Breast epithelium (tissue), 4 donors: Measurements from ENCODE around the gene RALGPS2. TPM values are rescaled to one million over a fixed set of nuclear protein-coding genes. Genes with fewer than 3 reads are reported as not detected.

Source experiments
- DNase-seq, 2 donors: peaks; one replicate each; pipeline ENCODE4 v3.0.0-alpha.2; 2019; ENCODE audit warnings: low spot score in 2 of 2
- H3K27ac ChIP-seq, 2 donors: fragments of 200-600 bp; sonication (generic) in 1 of 2; one replicate each; pipeline ENCODE4 v1.5.1; 2016 to 2019; ENCODE audit warnings: mild to moderate bottlenecking in 1 of 2
- H3K27me3 ChIP-seq, 2 donors: fragments of 200-600 bp; sonication (generic) in 1 of 2; one replicate each; pipeline versions ENCODE4 v1.5.1 to v1.6.0; 2017 to 2019; ENCODE audit warnings: control low read depth in 1 of 2, mild to moderate bottlenecking in 1 of 2
- H3K36me3 ChIP-seq: fragments of 200-600 bp; one replicate; pipeline ENCODE4 v1.5.1; 2019
- H3K4me1 ChIP-seq, 2 donors: fragments of 200-600 bp; sonication (generic); one replicate each; pipeline ENCODE4 v1.5.1; 2016 to 2019; ENCODE audit warnings: control low read depth in 1 of 2
- H3K4me3 ChIP-seq, 3 donors: fragments of 200-600 bp; sonication (generic); 1 replicate in 2 of 3; 2 replicates in 1 of 3; pipeline ENCODE4 v1.5.1; 2016 to 2019; ENCODE audit warnings: mild to moderate bottlenecking in 3 of 3, moderate library complexity in 2 of 3
- H3K9me3 ChIP-seq, 2 donors: fragments of 200-600 bp; sonication (generic) in 1 of 2; one replicate each; pipeline ENCODE4 v1.5.1; 2016 to 2019; ENCODE audit warnings: control low read depth in 1 of 2
- POLR2A ChIP-seq: fragments of 450-650 bp; IDR thresholded peaks from one replicate; pipeline ENCODE4 v1.6.1; 2016; ENCODE audit warnings: antibody characterized with exemption, mild to moderate bottlenecking, moderate library complexity
- POLR2AphosphoS5 ChIP-seq, 3 donors: sonication (generic); formaldehyde crosslinking; IDR thresholded peaks; one replicate each; pipeline ENCODE4 v1.6.1; 2017; ENCODE audit warnings: antibody characterized with exemption in 3 of 3
- intact Hi-C: fragments of 100-400 bp; cut with DNase I; formaldehyde crosslinking; loops from one replicate; pipeline ENCODE4 v1.15.1; 2023; ENCODE audit warnings: low total_unique reads
- total RNA-seq, 3 donors: library from RNA; depleted of rRNA; stranded (reverse); fragments of >200 nt; gene quantifications; one replicate each; pipeline ENCODE4 v1.1.0, GENCODE V29; 2016
- TF ChIP-seq, protein P1 (sequence below), 3 donors: fragments of 450-650 bp; IDR thresholded peaks; one replicate each; pipeline ENCODE4 v1.5.1; 2016 to 2017; ENCODE audit warnings: antibody characterized with exemption in 3 of 3, mild to moderate bottlenecking in 3 of 3, moderate library complexity in 3 of 3

RALGPS2 gene
- total RNA-seq, 3 donors from 2014 or later, result 4.8 to 45.2 (median 43.3) TPM

GRCh38 chr1:178966312-178966711, 241.3 kb downstream of the RALGPS2 start:
- peaks cover 4 to 5% of the 10 kb centered on the region in 2 donors for H3K9me3 ChIP-seq
- no peak overlapping the region for H3K4me3 ChIP-seq
- H3K27ac ChIP-seq, result no peak overlapping the region
- no peaks in the 10 kb centered on the region for H3K4me1 ChIP-seq
- H3K36me3 ChIP-seq, result no peaks in the 10 kb centered on the region
- intact Hi-C loops, result loop anchor here (10.0 kb wide), 1 partner anchor 1042 kb away; no protein-coding TSS in a partner anchor
- TF ChIP-seq, protein P1, sequence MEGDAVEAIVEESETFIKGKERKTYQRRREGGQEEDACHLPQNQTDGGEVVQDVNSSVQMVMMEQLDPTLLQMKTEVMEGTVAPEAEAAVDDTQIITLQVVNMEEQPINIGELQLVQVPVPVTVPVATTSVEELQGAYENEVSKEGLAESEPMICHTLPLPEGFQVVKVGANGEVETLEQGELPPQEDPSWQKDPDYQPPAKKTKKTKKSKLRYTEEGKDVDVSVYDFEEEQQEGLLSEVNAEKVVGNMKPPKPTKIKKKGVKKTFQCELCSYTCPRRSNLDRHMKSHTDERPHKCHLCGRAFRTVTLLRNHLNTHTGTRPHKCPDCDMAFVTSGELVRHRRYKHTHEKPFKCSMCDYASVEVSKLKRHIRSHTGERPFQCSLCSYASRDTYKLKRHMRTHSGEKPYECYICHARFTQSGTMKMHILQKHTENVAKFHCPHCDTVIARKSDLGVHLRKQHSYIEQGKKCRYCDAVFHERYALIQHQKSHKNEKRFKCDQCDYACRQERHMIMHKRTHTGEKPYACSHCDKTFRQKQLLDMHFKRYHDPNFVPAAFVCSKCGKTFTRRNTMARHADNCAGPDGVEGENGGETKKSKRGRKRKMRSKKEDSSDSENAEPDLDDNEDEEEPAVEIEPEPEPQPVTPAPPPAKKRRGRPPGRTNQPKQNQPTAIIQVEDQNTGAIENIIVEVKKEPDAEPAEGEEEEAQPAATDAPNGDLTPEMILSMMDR (IDR thresholded peaks at IDR 0.05), result no peak
- no peak for TF ChIP-seq POLR2A
- TF ChIP-seq POLR2AphosphoS5 (IDR thresholded peaks at IDR 0.05), result no peak
- H3K27me3 ChIP-seq, result no peaks in the 10 kb centered on the region
- DNase-seq, result no peak

DNA sequence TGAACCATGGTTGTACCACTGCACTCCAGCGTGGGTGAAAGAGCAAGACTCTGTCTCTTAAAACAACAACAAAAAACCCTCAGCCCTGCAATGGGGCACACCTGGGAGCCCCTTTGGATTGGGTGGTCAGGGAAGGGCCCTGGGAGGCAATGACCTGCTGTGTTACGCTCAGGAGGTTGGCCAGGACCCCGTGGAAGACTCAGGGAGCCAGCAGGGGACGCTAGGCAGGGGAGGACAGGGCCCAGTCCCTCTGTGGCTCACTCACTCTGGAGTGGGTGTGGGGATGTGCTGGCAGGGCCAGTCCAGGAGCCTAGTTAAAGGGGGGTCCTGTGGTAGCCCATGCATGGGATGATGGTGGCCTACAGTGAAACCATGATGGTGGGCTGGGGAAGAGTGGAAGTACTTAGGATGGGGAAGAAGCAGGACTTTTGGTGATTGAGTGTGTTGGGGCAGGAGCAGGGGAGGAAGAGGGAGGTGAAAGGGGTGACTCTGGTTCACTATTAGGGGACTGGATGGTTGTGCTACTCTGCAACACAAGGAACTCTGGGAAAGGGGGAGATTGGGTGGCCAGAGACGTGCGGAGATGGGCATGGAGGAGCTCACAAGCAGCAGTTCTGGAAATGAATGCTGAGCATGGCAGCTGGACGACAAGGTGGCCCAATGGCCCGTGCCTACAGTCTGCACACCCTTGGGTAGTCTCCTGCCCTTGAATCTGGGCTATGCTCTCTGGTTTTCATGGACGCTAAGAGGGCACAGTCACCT, 244.4 kb downstream of the RALGPS2 start:
- DNase-seq, result no peak
- H3K4me3 ChIP-seq, result no peak overlapping the region
- intact Hi-C loops, result loop anchor here (10.0 kb wide), 1 partner anchor 1045 kb away; no protein-coding TSS in a partner anchor
- H3K27ac ChIP-seq, result no peak overlapping the region
- no peaks in the 10 kb centered on the region for H3K4me1 ChIP-seq
- no peaks in the 10 kb centered on the region for H3K36me3 ChIP-seq
- peaks cover 0 to 4% of the 10 kb centered on the region in 2 donors for H3K9me3 ChIP-seq
- H3K27me3 ChIP-seq, result no peaks in the 10 kb centered on the region
- TF ChIP-seq, protein P1 (IDR thresholded peaks at IDR 0.05), result no peak
- no peak for TF ChIP-seq POLR2A

GRCh38 chr1:178970184-178970583, 245.1 kb downstream of the RALGPS2 start:
- intact Hi-C loops, result no loop called here
- Histone ChIP-seq H3K9me3 (peaks cover 0 to 4% of the 10 kb centered on the region in 2 donors), H3K4me3 (no peak overlapping the region), H3K27ac (no peak overlapping the region), H3K27me3 (no peaks in the 10 kb centered on the region), H3K36me3 (no peaks in the 10 kb centered on the region), H3K4me1 (no peaks in the 10 kb centered on the region)
- no peak for DNase-seq
- TF ChIP-seq POLR2A, result no peak
- TF ChIP-seq POLR2AphosphoS5 (IDR thresholded peaks at IDR 0.05), result no peak
- TF ChIP-seq, protein P1 (IDR thresholded peaks at IDR 0.05), result no peak

Other genes with a start within 250 kb of the RALGPS2 start
- not detected for gene CLEC20A, start 228.3 kb upstream of the RALGPS2 start, total RNA-seq
- not detected for gene TEX35, start 212.1 kb upstream of the RALGPS2 start, total RNA-seq
- 100 to 1,000 TPM in 1 of 3 donors, 10 to 100 TPM in 2; 25.2 to 137 (median 30.2) TPM for gene ANGPTL1, start 145.8 kb downstream of the RALGPS2 start, total RNA-seq